Vagina (tissue), 2 donors: ENCODE measurements around the gene GCDH. TPM values are rescaled to one million over a fixed set of nuclear protein-coding genes. Genes with fewer than 3 reads are reported as not detected.

Experiments
- DNase-seq, 2 donors: peaks; one replicate each; pipeline ENCODE4 v3.0.0-alpha.2; 2017; ENCODE audit errors: extremely low spot score in 2 of 2
- H3K27ac ChIP-seq: fragments of 200-600 bp; sonication (generic); one replicate; pipeline ENCODE4 v1.5.1; 2019
- H3K27me3 ChIP-seq: fragments of 200-600 bp; sonication (generic); one replicate; pipeline ENCODE4 v1.5.1; 2019
- H3K36me3 ChIP-seq, 2 donors: fragments of 200-600 bp; sonication (generic); one replicate each; pipeline ENCODE4 v1.5.1; 2017 to 2019
- H3K4me1 ChIP-seq: fragments of 200-600 bp; sonication (generic); one replicate; pipeline ENCODE4 v1.5.1; 2019
- H3K4me3 ChIP-seq, 2 donors: fragments of 200-600 bp; sonication (generic); 1 replicate in 1 of 2; 2 replicates in 1 of 2; pipeline ENCODE4 v1.5.1; 2016 to 2019
- H3K9me3 ChIP-seq: fragments of 200-600 bp; sonication (generic); one replicate; pipeline ENCODE4 v1.5.1; 2019
- POLR2A ChIP-seq, 2 donors: fragments of 450-650 bp; IDR thresholded peaks; one replicate each; pipeline ENCODE4 v1.6.1; 2017; ENCODE audit warnings: antibody characterized with exemption in 2 of 2, mild to moderate bottlenecking in 2 of 2, moderate library complexity in 2 of 2
- POLR2AphosphoS5 ChIP-seq, 2 donors: sonication (generic); formaldehyde crosslinking; IDR thresholded peaks; one replicate each; pipeline ENCODE4 v1.9.0; 2017; ENCODE audit warnings: antibody characterized with exemption in 2 of 2, mild to moderate bottlenecking in 2 of 2, low read depth in 1 of 2; ENCODE audit not compliant: insufficient read depth in 1 of 2
- intact Hi-C: fragments of 100-400 bp; cut with DNase I; formaldehyde crosslinking; loops from one replicate; pipeline ENCODE4 v1.15.1; 2023
- total RNA-seq: library from RNA; depleted of rRNA; stranded (reverse); fragments of >200 nt; gene quantifications from one replicate; pipeline ENCODE4 v1.2.3, GENCODE V29; 2016
- TF ChIP-seq, protein P1 (sequence below), 3 experiments: fragments of 450-650 bp in 2 of 3; fragments of 200-600 bp in 1 of 3; sonication (generic) in 1 of 3; IDR thresholded peaks; one replicate each; pipeline ENCODE4 v1.5.1; 2017 to 2019; ENCODE audit warnings: antibody characterized with exemption in 3 of 3, mild to moderate bottlenecking in 2 of 3, moderate library complexity in 2 of 3

Gene GCDH
- total RNA-seq, 1 donor from 2014 or later: 23.6 TPM

DNA sequence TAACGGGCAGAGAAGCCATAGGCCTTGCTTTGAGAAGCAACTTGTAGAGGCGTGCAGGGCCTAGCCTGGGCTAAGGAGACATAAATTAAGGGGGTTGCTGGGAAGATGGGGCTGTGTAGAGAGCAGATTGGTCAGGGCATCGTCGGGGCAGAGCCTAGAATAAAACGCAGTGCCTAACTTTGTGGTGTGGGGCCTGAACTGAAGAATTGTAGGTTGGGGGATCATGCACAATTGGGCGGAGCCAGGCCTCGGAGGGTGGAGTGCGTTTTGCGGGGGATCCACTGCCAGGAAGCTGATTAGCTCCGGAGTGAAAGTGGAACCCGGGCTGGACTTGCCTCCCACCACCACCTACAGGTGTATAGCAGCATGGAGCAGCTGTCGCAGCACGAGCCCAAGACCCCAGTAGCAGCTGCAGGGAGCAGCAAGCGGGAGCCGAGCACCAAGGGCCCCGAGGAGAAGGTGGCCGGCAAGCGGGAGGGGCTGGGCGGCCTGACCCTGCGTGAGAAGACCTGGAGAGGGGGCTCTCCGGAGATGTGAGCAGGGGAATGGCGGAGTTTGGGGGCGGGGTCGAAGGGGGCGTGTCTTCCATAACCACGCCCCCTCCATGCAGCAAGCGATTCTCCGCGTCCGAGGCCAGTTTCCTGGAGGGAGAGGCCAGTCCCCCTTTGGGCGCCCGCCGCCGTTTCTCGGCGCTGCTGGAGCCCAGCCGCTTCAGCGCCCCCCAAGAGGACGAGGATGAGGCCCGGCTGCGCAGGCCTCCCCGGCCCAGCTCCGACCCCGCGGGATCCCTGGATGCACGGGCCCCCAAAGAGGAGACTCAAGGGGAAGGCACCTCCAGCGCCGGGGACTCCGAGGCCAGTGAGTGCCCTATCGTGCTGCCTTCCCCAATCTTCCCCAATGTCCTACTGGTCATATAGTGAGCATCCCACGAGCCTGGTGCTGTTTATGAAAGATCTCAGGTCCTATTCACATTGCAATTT lies 23.6 kb upstream of the GCDH start:
- Histone ChIP-seq H3K36me3 (no peaks in the 10 kb centered on the region), H3K27me3 (no peaks in the 10 kb centered on the region), H3K4me3 (peak overlapping the region; percentile 31 to 38), H3K4me1 (peaks cover 11% of the 10 kb centered on the region), H3K27ac (no peak overlapping the region), H3K9me3 (no peaks in the 10 kb centered on the region)
- TF ChIP-seq POLR2A (IDR thresholded peaks at IDR 0.05) (no peak), POLR2AphosphoS5 (IDR thresholded peaks at IDR 0.05; ENCODE audit: insufficient read depth in 1 of 2, low read depth in 1 of 2) (no peak)
- TF ChIP-seq, protein P1, sequence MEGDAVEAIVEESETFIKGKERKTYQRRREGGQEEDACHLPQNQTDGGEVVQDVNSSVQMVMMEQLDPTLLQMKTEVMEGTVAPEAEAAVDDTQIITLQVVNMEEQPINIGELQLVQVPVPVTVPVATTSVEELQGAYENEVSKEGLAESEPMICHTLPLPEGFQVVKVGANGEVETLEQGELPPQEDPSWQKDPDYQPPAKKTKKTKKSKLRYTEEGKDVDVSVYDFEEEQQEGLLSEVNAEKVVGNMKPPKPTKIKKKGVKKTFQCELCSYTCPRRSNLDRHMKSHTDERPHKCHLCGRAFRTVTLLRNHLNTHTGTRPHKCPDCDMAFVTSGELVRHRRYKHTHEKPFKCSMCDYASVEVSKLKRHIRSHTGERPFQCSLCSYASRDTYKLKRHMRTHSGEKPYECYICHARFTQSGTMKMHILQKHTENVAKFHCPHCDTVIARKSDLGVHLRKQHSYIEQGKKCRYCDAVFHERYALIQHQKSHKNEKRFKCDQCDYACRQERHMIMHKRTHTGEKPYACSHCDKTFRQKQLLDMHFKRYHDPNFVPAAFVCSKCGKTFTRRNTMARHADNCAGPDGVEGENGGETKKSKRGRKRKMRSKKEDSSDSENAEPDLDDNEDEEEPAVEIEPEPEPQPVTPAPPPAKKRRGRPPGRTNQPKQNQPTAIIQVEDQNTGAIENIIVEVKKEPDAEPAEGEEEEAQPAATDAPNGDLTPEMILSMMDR (IDR thresholded peaks at IDR 0.05): no peak
- intact Hi-C loops: no loop called here
- no peak for DNase-seq

DNA sequence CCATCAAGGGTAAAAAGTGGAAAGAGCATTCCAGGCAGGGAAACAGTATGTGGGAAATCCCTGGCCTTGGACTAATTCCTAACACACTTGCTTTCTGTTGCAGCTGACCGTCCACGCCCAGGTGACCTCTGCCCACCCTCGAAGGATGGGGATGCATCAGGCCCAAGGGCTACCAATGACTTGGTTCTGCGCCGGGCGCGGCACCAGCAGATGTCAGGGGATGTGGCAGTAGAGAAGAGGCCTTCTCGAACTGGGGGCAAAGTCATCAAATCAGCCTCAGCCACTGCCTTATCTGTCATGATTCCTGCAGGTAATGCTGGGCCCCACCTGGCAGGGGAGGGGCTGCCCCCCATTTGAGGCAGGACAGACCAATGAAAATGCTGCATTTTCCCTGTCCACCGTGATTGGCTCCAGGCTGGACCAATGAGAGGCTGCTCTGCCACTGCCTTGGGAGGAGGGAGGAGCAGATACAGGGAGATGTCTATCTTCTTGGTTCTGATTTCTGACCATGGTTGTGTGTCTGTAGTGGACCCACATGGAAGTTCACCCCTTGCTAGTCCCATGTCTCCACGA lies 22.3 kb upstream of the GCDH start:
- intact Hi-C loops: no loop called here
- Histone ChIP-seq H3K27ac (no peak overlapping the region), H3K36me3 (no peaks in the 10 kb centered on the region), H3K4me3 (no peak overlapping the region), H3K4me1 (peaks cover 11% of the 10 kb centered on the region), H3K27me3 (no peaks in the 10 kb centered on the region), H3K9me3 (no peaks in the 10 kb centered on the region)
- TF ChIP-seq POLR2A (IDR thresholded peaks at IDR 0.05) (no peak), POLR2AphosphoS5 (IDR thresholded peaks at IDR 0.05; ENCODE audit: insufficient read depth in 1 of 2, low read depth in 1 of 2) (no peak)
- TF ChIP-seq, protein P1 (IDR thresholded peaks at IDR 0.05): no peak
- DNase-seq: no peak

DNA sequence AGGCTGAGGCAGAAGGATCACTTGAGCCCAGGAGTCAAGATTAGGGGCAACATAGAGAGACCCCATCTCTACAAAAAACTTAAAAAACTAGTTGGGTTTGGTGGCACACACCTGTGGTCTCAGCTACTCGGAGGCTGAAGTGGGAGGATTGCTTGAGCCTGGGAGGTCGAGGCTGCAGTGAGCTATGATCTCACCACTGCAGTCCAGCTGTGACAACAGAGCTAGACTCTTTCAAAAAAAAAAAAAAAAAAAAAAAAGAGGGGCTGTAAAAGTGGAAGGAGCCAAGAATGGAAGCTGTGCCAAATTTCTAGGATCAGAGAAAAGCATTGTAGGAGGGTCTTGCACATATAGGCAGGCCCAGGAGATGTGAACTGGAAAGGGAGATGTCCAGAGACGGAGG lies 19.3 kb upstream of the GCDH start:
- Histone ChIP-seq H3K36me3 (peaks cover 0 to 9% of the 10 kb centered on the region in 2 donors), H3K27me3 (no peaks in the 10 kb centered on the region), H3K27ac (no peak overlapping the region), H3K4me1 (peaks cover 11% of the 10 kb centered on the region), H3K9me3 (no peaks in the 10 kb centered on the region), H3K4me3 (no peak overlapping the region)
- no peak for DNase-seq
- TF ChIP-seq POLR2A (IDR thresholded peaks at IDR 0.05): no peak
- TF ChIP-seq POLR2AphosphoS5 (IDR thresholded peaks at IDR 0.05; ENCODE audit: insufficient read depth in 1 of 2, low read depth in 1 of 2): no peak
- intact Hi-C loops: no loop called here

DNA sequence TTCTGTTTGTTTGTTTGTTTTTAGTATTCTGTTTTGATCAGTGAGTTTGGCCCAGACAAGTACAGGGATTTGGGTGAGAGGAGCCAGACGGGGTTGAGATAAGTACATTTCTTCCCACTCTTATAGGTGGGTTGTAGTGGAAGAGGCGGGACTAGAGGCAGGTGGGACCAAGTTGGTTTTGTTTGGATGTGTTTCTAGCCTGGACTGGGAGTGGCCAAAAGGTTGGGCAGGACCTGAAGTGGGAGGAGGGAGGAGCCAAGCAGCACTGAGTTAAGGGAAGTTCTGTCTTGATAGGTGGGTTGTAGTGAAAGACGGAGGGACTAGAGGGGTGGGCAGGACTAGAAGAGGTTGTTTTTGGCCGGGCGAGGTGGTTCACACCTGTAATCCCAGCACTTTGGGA lies 18.7 kb upstream of the GCDH start:
- Histone ChIP-seq H3K27ac (no peak overlapping the region), H3K9me3 (no peaks in the 10 kb centered on the region), H3K4me3 (no peak overlapping the region), H3K27me3 (no peaks in the 10 kb centered on the region), H3K36me3 (peaks cover 0 to 15% of the 10 kb centered on the region in 2 donors), H3K4me1 (peaks cover 7% of the 10 kb centered on the region)
- TF ChIP-seq POLR2A (IDR thresholded peaks at IDR 0.05) (no peak), POLR2AphosphoS5 (IDR thresholded peaks at IDR 0.05; ENCODE audit: insufficient read depth in 1 of 2, low read depth in 1 of 2) (no peak)
- TF ChIP-seq, protein P1 (IDR thresholded peaks at IDR 0.05): no peak
- DNase-seq: no peak
- intact Hi-C loops: no loop called here

DNA sequence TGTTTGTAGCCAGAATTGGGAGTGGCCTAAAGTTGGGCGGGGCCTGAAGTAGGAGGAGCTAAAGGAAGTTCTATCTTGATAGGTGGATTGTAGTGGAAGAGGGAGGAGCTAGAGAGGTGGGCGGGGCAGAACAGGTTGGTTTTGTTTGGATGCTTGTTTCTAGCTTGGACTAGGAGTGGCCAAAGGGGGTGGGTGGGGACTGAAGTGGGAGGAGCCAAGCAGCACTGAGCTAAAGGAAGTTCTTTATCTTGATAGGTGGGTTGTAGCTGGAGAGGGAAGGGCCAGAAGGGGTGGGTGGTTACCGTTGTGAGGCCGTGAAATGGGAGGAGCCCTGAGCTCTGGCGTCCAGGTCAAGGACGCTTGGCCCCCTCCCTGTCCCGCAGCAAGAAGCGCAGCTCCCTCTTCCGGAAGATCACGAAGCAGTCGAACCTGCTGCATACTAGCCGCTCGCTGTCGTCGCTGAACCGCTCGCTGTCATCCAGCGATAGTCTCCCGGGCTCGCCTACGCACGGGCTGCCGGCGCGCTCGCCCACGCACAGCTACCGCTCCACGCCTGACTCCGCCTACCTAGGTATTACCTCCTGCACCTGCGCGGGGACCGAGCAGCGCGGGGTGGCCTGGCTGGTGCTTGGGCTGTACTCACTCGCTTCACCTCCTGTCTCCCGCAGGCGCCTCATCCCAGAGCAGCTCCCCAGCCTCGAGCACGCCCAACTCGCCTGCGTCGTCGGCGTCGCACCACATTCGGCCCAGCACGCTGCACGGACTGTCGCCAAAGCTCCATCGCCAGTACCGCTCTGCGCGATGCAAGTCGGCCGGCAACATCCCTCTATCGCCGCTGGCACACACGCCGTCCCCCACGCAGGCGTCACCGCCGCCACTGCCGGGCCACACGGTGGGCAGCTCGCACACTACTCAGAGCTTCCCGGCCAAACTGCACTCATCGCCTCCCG lies 17.7 kb upstream of the GCDH start:
- no peak overlapping the region for H3K27ac ChIP-seq
- intact Hi-C loops: no loop called here
- peak overlapping the region in 1 of 2 donors; percentile 19 for H3K4me3 ChIP-seq
- H3K27me3 ChIP-seq: no peaks in the 10 kb centered on the region
- peaks cover 0 to 24% of the 10 kb centered on the region in 2 donors for H3K36me3 ChIP-seq
- H3K9me3 ChIP-seq: no peaks in the 10 kb centered on the region
- no peak for DNase-seq
- TF ChIP-seq POLR2A (IDR thresholded peaks at IDR 0.05) (no peak), POLR2AphosphoS5 (IDR thresholded peaks at IDR 0.05; ENCODE audit: insufficient read depth in 1 of 2, low read depth in 1 of 2) (no peak)
- TF ChIP-seq, protein P1 (IDR thresholded peaks at IDR 0.05): no peak
- no peaks in the 10 kb centered on the region for H3K4me1 ChIP-seq
